ENCODE data around the gene ZNF846.
"Not testable (repeated sequence)": the region's sequence is repeated elsewhere in the genome, so short reads cannot be mapped to it uniquely, and the experiment has no call there.

The ZNF846 gene

DNA sequence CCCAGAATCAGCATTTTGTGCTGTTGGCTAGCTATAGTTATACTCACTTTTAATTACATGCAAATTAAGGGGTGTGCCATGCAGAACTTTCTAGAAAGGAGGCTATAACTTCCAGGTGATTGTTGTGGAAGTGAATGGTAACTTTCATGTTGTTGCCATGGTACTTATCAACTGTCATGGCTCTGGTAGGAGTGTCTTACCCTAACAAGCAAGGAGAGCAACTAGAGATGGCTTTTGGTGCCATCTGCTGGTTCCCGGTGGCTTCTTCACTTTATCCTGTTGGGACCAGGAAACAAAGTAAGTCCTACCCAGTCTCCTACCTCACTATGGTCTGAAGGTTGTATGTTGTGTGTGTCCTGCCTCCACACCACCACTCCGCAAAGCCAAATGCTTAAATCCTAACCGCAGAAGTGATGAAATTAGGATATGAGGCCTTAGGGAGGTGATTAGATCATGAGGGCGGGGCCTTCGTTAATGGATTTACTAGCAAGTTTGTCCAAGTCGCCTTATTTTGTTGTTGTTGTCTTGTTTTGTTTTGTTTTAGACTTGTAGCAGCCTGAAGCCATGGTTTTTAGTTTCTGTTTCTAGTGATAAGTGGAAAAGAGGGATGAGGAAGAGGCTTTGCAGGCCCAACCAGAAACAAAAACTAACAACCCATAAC is 27.7 kb upstream of the ZNF846 start:
- no peaks in the 10 kb centered on the region for H3K27me3 ChIP-seq (ENCODE audit: insufficient read depth, low read depth)

GRCh38 chr19:9793071-9793591 is 24.6 kb upstream of the ZNF846 start:
- TF ChIP-seq, protein P1, sequence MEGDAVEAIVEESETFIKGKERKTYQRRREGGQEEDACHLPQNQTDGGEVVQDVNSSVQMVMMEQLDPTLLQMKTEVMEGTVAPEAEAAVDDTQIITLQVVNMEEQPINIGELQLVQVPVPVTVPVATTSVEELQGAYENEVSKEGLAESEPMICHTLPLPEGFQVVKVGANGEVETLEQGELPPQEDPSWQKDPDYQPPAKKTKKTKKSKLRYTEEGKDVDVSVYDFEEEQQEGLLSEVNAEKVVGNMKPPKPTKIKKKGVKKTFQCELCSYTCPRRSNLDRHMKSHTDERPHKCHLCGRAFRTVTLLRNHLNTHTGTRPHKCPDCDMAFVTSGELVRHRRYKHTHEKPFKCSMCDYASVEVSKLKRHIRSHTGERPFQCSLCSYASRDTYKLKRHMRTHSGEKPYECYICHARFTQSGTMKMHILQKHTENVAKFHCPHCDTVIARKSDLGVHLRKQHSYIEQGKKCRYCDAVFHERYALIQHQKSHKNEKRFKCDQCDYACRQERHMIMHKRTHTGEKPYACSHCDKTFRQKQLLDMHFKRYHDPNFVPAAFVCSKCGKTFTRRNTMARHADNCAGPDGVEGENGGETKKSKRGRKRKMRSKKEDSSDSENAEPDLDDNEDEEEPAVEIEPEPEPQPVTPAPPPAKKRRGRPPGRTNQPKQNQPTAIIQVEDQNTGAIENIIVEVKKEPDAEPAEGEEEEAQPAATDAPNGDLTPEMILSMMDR (conservative IDR thresholded peaks at IDR 0.05; ENCODE audit: low read depth, low read length) = no peak
- Histone ChIP-seq H3K27ac (no peak overlapping the region; the same call in 1 of the 2 replicates), H3K9ac (peak overlapping the region; percentile 31; the same call in 1 of the 2 replicates), H3K4me1 (ENCODE audit: low read depth, poor library complexity, severe bottlenecking) (peaks cover 19% of the 10 kb centered on the region), H3K79me2 (ENCODE audit: insufficient read depth, low read depth) (no peaks in the 10 kb centered on the region), H3K4me2 (peak overlapping the region; percentile 51; the same call in 1 of the 2 replicates), H3K36me3 (ENCODE audit: insufficient read depth) (no peaks in the 10 kb centered on the region), H3K27me3 (ENCODE audit: insufficient read depth, low read depth) (no peaks in the 10 kb centered on the region), H2AFZ (ENCODE audit: low read depth) (peak overlapping the region; percentile 76; the same call in 1 of the 2 replicates), H4K20me1 (ENCODE audit: insufficient read depth) (no peaks in the 10 kb centered on the region), H3K4me3 (IDR thresholded peaks at IDR 0.05; ENCODE audit: insufficient read depth, low read depth, low read length) (no peak overlapping the region)

More for the DNA sequence above, 27.7 kb upstream of the ZNF846 start:
- Histone ChIP-seq H3K4me3 (IDR thresholded peaks at IDR 0.05; ENCODE audit: insufficient read depth, low read depth, low read length) (no peak overlapping the region), H3K27ac (no peak overlapping the region; the same call in 1 of the 2 replicates), H3K9ac (no peak overlapping the region), H3K79me2 (ENCODE audit: insufficient read depth, low read depth) (no peaks in the 10 kb centered on the region), H3K4me2 (no peak overlapping the region), H3K36me3 (ENCODE audit: insufficient read depth) (no peaks in the 10 kb centered on the region), H4K20me1 (ENCODE audit: insufficient read depth) (no peaks in the 10 kb centered on the region), H2AFZ (ENCODE audit: low read depth) (peak overlapping the region; percentile 48; the same call in 1 of the 2 replicates), H3K4me1 (ENCODE audit: low read depth, poor library complexity, severe bottlenecking) (peaks cover 13% of the 10 kb centered on the region)
- TF ChIP-seq, protein P1 (conservative IDR thresholded peaks at IDR 0.05; ENCODE audit: low read depth, low read length) = peak; percentile 87

DNA sequence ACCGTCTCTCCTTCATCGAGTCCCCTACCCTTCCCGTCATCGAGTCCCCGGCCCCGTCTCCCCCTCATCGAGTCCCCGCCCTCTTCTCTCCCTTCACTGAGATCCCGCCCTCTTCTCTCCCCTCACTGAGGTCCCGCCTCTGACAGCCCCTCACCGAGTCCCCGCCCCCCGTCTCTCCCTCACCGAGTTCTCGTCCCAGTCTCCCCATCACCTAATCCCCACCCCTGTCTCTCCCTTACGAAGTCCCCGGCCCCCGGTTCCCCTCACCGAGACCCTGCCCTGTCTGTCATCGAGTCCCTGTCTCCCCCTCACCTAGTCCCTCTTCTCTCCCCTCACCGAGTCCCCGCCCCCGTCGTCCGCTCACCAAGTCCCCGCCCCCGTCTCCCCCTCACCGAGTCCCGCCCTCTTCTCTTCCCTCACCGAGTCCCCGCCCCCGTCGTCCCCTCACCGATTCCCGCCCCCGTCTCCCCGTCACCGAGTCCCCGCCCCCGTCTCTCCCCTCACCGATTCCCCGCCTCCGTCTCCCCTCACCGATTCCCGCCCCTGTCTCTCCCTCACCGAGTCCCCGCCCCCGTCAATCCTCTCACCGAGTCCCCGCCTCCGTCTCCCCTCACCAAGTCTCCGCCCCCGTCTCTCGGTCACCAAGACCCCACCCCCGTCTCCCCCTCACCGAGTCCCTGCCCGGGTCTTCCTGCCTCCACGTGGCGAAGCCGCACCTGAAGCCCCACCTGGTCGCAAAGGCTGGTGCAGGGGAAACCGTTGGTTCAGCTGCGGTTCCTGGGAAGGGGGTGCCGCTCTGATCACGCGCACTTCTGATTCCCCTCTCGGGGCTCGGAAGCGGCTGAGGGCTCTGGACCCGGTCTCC is 23.9 kb upstream of the ZNF846 start:
- Histone ChIP-seq H3K27ac (no peak overlapping the region; the same call in 1 of the 2 replicates), H3K4me2 (peak overlapping the region; percentile 51; the same call in 1 of the 2 replicates), H3K4me1 (ENCODE audit: low read depth, poor library complexity, severe bottlenecking) (peaks cover 19% of the 10 kb centered on the region), H2AFZ (ENCODE audit: low read depth) (peak overlapping the region; percentile 76; the same call in 1 of the 2 replicates), H4K20me1 (ENCODE audit: insufficient read depth) (no peaks in the 10 kb centered on the region), H3K36me3 (ENCODE audit: insufficient read depth) (no peaks in the 10 kb centered on the region), H3K9ac (peak overlapping the region; percentile 31; the same call in 1 of the 2 replicates), H3K4me3 (IDR thresholded peaks at IDR 0.05; ENCODE audit: insufficient read depth, low read depth, low read length) (no peak overlapping the region), H3K79me2 (ENCODE audit: insufficient read depth, low read depth) (no peaks in the 10 kb centered on the region), H3K27me3 (ENCODE audit: insufficient read depth, low read depth) (no peaks in the 10 kb centered on the region)
- TF ChIP-seq, protein P1 (conservative IDR thresholded peaks at IDR 0.05; ENCODE audit: low read depth, low read length) = no peak

DNA sequence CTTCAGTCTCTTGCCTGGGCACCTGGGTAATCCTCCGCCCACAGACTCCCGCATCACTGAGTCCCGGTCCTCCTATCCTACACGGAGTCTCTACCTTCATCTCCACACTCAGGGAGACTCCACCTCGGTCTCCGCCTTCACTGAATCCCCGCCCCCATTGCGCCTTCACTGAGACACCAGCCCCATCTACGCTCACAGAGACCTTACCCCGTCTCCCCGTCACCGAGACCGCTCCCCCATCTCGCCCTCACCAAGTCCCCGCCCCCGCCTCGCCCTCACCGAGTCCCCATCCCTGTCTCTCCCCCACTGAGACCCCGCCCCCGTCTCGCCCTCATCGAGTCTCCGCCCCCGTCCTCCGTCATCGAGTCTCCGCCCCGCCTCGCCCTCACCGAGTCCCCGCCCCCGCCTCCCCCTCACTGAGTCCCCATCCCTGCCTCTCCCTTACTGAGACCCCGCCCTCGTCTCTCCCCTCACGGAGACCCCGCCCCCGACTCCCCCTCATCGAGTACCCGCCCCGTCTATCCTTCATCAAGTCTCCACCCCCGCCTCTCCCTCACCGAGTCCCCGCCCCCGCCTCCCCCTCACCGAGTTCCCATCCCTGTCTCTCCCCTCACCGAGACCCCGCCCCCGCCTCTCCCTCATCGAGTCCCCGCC is 23.1 kb upstream of the ZNF846 start:
- H3K36me3 ChIP-seq (ENCODE audit: insufficient read depth) = no peaks in the 10 kb centered on the region
- TF ChIP-seq, protein P1 (conservative IDR thresholded peaks at IDR 0.05; ENCODE audit: low read depth, low read length) = no peak
- H3K27ac ChIP-seq = no peak overlapping the region
- H3K4me2 ChIP-seq = peak overlapping the region; percentile 54
- peaks cover 18% of the 10 kb centered on the region for H3K4me1 ChIP-seq (ENCODE audit: low read depth, poor library complexity, severe bottlenecking)
- no peaks in the 10 kb centered on the region for H3K27me3 ChIP-seq (ENCODE audit: insufficient read depth, low read depth)
- peak overlapping the region; percentile 54 for H2AFZ ChIP-seq (ENCODE audit: low read depth)
- H4K20me1 ChIP-seq (ENCODE audit: insufficient read depth) = no peaks in the 10 kb centered on the region
- no peaks in the 10 kb centered on the region for H3K79me2 ChIP-seq (ENCODE audit: insufficient read depth, low read depth)
- no peak overlapping the region for H3K9ac ChIP-seq
- H3K4me3 ChIP-seq (IDR thresholded peaks at IDR 0.05; ENCODE audit: insufficient read depth, low read depth, low read length) = no peak overlapping the region

GRCh38 chr19:9791073-9791367 is 22.5 kb upstream of the ZNF846 start:
- peak overlapping the region; percentile 54 for H2AFZ ChIP-seq (ENCODE audit: low read depth)

DNA sequence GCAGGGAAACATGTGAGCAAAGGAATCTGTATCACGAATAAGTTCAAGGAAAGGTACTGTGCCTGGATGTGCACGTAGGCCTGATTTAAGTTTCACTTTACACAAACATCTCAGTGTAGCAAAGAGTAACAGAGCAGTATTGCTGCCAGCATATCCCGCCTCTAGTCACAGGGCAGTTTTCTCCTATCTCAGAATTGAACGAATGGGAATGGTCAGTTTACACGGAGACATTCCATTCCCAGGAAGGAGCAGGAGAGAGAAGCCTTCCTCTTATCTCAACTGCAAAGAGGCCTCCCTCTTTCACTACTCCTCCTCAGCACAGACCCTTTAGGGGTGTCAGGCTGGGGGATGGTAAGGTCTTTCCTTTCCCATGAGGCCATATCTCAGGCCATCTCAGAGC is 21.0 kb upstream of the ZNF846 start:
- not testable (repeated sequence) for H3K36me3 ChIP-seq (ENCODE audit: insufficient read depth); H3K27me3 ChIP-seq (ENCODE audit: insufficient read depth, low read depth); H3K4me3 ChIP-seq (IDR thresholded peaks at IDR 0.05; ENCODE audit: insufficient read depth, low read depth, low read length); H4K20me1 ChIP-seq (ENCODE audit: insufficient read depth); H3K27ac ChIP-seq; H3K4me2 ChIP-seq; H2AFZ ChIP-seq (ENCODE audit: low read depth); H3K79me2 ChIP-seq (ENCODE audit: insufficient read depth, low read depth); H3K9ac ChIP-seq
- H3K4me1 ChIP-seq (ENCODE audit: low read depth, poor library complexity, severe bottlenecking) = peaks cover 11% of the 10 kb centered on the region

More at GRCh38 chr19:9791073-9791367, 22.5 kb upstream of the ZNF846 start:
- H3K27me3 ChIP-seq (ENCODE audit: insufficient read depth, low read depth); H3K36me3 ChIP-seq (ENCODE audit: insufficient read depth); H4K20me1 ChIP-seq (ENCODE audit: insufficient read depth); H3K79me2 ChIP-seq (ENCODE audit: insufficient read depth, low read depth); H3K9ac ChIP-seq; H3K27ac ChIP-seq; H3K4me3 ChIP-seq (IDR thresholded peaks at IDR 0.05; ENCODE audit: insufficient read depth, low read depth, low read length): not testable (repeated sequence)
- peaks cover 11% of the 10 kb centered on the region for H3K4me1 ChIP-seq (ENCODE audit: low read depth, poor library complexity, severe bottlenecking)
- peak overlapping the region; percentile 54 for H3K4me2 ChIP-seq

Data from KMS-11 (cell line).